Choroid plexus epithelial cell (primary cell): ENCODE results near the gene DNAH1.

Source experiments
- DNase-seq: peaks from one replicate; pipeline ENCODE4 v3.0.0-alpha.2; 2010; ENCODE audit warnings: low read depth
- H3K4me3 ChIP-seq: 2 replicates; pipeline ENCODE4 v1.5.1; 2011; ENCODE audit warnings: low read depth, mild to moderate bottlenecking, control low read depth, low read length, moderate library complexity
- TF ChIP-seq, protein P1 (sequence below): conservative IDR thresholded peaks from 2 replicates; pipeline ENCODE4 v1.5.1; 2011; ENCODE audit warnings: low read depth, mild to moderate bottlenecking, control low read depth, inconsistent platforms, low read length, moderate library complexity

Gene DNAH1

DNA sequence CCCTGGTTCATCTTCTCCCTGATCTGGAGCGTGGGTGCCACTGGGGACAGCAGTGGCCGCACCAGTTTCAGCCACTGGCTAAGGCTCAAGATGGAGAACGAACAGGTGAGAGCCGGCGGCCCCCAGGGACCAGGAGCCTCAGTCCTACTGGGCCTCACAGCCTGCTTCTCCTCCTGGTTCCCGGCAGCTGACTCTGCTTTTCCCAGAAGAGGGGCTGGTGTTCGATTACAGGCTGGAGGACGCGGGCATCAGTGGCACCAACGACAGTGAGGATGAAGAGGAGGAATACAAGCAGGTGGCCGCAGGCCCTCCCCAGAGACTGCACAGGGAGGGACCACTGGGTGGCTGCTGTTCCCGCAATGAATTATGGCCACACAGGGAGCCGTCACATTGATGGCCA is 54.4 kb downstream of the DNAH1 start:
- TF ChIP-seq, protein P1, sequence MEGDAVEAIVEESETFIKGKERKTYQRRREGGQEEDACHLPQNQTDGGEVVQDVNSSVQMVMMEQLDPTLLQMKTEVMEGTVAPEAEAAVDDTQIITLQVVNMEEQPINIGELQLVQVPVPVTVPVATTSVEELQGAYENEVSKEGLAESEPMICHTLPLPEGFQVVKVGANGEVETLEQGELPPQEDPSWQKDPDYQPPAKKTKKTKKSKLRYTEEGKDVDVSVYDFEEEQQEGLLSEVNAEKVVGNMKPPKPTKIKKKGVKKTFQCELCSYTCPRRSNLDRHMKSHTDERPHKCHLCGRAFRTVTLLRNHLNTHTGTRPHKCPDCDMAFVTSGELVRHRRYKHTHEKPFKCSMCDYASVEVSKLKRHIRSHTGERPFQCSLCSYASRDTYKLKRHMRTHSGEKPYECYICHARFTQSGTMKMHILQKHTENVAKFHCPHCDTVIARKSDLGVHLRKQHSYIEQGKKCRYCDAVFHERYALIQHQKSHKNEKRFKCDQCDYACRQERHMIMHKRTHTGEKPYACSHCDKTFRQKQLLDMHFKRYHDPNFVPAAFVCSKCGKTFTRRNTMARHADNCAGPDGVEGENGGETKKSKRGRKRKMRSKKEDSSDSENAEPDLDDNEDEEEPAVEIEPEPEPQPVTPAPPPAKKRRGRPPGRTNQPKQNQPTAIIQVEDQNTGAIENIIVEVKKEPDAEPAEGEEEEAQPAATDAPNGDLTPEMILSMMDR: no peak
- H3K4me3 ChIP-seq: no peak overlapping the region
- no peak for DNase-seq

DNA sequence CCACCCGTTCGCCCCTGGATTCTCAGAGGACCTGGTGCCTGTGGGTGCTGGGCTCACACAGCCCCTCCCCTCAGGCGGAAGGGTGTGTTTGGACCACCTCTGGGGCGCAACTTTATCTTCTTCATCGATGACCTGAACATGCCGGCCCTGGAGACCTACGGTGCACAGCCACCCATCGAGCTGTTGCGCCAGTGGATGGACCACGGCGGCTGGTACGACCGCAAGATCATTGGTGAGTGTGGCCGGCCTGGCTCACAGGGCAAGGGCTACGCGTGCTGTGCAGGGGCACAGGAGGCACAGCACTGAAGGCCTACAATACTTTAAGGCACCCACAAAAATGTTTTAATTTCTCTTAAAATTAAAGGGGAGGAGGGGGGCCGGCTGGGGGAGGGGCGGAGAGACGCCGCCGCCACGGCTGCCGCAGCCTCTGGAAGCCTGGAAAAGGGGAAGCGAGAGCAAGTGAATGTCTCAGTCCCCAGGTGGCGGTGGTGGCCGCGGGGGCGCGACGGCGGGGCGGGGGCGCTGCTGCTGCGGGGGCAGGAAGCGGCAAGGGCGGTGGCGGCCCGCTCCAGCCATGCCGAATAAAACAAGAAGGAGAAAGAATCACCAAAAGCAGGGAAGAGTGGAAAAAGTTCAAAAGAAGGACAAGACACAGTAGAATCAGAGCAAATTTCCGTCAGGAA is 56.8 kb downstream of the DNAH1 start:
- H3K4me3 ChIP-seq: no peak overlapping the region
- TF ChIP-seq, protein P1: no peak
- DNase-seq: no peak

DNA sequence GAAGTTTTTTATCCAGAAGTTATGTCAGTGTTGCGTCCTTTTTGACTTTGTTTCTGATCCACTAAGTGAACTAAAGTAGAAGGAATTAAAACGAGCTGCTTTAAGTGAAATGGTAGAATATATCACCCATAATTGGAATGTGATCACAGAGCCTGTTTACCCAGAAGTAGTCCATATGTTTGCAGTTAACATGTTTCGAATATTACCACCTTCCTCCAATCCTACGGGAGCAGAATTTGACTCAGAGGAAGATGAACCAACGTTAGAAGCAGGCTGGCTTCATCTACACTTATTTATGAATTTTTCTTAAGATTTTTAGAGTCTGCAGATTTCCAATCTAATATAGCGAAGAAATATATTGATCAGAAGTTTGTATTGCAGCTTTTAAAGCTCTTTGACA is 57.6 kb downstream of the DNAH1 start:
- TF ChIP-seq, protein P1: no peak
- DNase-seq: no peak
- no peak overlapping the region for H3K4me3 ChIP-seq

DNA sequence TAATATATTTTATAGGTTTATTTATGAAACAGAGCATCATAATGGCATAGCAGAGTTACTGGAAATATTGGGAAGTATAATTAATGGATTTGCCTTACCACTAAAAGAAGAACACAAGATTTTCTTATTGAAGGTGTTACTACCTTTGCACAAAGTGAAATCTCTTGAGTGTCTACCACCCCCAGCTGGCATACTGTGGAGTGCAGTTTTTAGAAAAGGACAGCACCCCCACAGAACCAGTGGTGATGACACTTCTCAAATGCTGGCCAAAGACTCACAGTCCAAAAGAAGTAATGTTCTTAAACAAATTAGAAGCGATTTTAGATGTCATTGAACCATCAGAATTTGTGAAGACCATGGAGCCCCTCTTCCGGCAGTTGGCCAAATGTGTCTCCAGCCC is 58.1 kb downstream of the DNAH1 start:
- TF ChIP-seq, protein P1: no peak
- DNase-seq: no peak
- H3K4me3 ChIP-seq: no peak overlapping the region

DNA sequence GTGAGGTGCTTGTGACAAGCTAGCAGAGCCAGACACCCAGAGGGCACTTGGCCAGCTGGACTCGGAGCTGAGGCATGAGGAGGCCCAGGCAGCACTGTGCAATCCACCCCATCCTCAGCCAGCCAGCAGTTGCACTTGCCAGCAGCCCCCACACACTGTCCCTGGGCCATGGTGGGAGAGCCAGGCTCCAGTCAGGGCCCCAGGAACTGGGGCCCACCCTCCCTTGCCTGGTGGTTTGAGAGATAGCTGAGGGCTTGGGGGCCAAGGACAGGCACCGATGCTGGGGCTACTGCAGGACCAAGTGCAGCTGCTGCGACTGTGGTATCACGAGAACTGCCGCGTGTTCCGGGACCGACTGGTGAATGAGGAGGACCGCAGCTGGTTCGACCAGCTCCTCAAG is 63.5 kb downstream of the DNAH1 start:
- TF ChIP-seq, protein P1: no peak
- DNase-seq: no peak
- no peak overlapping the region for H3K4me3 ChIP-seq

DNA sequence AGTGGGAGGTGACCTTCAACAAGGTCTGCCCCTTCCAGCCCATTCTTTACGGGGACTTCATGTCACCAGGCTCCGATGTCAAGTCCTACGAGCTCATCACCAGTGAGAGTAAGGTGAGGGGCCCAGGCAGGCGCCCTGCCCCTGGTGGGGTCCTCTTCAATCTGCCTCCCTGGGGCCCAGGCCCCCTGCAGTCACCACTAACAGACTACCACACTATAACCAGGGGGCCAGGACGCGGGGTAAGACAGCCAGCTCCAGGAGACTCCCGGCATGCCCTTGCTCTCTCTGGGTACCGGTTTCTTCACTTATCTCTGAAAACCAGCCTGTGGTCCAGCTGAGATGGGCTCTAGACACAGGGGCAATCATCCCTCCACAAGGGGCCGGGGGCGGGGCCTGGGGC is 63.9 kb downstream of the DNAH1 start:
- DNase-seq: no peak
- TF ChIP-seq, protein P1: no peak
- H3K4me3 ChIP-seq: no peak overlapping the region

DNA sequence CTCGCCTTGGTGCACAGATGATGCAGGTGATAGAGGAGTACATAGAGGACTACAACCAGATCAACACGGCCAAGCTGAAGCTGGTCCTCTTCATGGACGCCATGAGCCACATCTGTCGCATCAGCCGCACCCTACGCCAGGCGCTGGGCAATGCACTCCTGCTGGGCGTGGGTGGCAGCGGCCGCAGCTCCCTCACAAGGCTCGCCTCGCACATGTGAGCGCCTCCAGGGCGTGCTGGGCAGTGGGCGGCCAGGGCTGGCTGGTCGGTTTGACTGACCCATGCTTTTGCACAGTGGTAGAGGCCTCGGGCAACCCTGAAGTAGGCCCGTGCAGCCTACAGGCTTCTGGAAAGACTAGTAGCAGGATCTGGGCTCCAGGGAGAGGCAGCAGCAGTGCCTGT is 65.5 kb downstream of the DNAH1 start:
- no peak for DNase-seq
- TF ChIP-seq, protein P1: no peak
- H3K4me3 ChIP-seq: no peak overlapping the region
